CD4-positive, alpha-beta T cell (primary cell): ENCODE data around the gene MDM4. TPM values are rescaled to one million over a fixed set of nuclear protein-coding genes. Genes with fewer than 3 reads are reported as not detected.
A peak's percentile ranks its signal among the peaks of the same experiment; 100 is the strongest.

Experiments used
- ATAC-seq: fragments of 200-7000 bp; cut with Tn5 transposase; one replicate; pipeline ENCODE4 v1.10.0; 2022; ENCODE audit warnings: mild to moderate bottlenecking; ENCODE audit not compliant: poor library complexity
- CTCF ChIA-PET: fragments of 350-600 bp; sonication (Branson Sonifier 250); formaldehyde crosslinking; loops from one replicate; lab custom pipeline; 2021; ENCODE audit warnings: antibody characterized with exemption, inconsistent platforms; lab: Charles Lee
- POLR2A ChIA-PET: fragments of 350-600 bp; sonication (Branson Sonifier 250); formaldehyde crosslinking; loops from one replicate; lab custom pipeline; 2021; ENCODE audit warnings: antibody characterized with exemption, inconsistent platforms; lab: Charles Lee
- DNase-seq, 14 experiments: peaks; one replicate each; pipeline ENCODE4 v3.0.0-alpha.2; 2013 to 2020; ENCODE audit warnings: mixed read lengths in 2 of 14
- H3K27ac ChIP-seq, 2 donors: one replicate each; pipeline versions ENCODE4 v1.5.1 to v1.7.0; 2013; ENCODE audit warnings: low read length in 2 of 2, low read depth in 1 of 2, mild to moderate bottlenecking in 1 of 2
- H3K27me3 ChIP-seq, 2 experiments: 1 replicate in 1 of 2; 2 replicates in 1 of 2; pipeline versions ENCODE4 v1.6.1 to v1.7.0; 2013; ENCODE audit warnings: low read length in 2 of 2, control low read depth in 1 of 2, mild to moderate bottlenecking in 1 of 2, moderate library complexity in 1 of 2; ENCODE audit not compliant: insufficient read depth in 2 of 2, control insufficient read depth in 1 of 2
- H3K36me3 ChIP-seq: one replicate; pipeline ENCODE4 v1.6.1; 2013; ENCODE audit warnings: low read length, control low read depth; ENCODE audit not compliant: insufficient read depth
- H3K4me1 ChIP-seq: one replicate; pipeline ENCODE4 v1.6.1; 2013; ENCODE audit warnings: low read length, control low read depth; ENCODE audit not compliant: insufficient read depth
- H3K4me3 ChIP-seq: one replicate; pipeline ENCODE4 v1.5.1; 2013; ENCODE audit warnings: mild to moderate bottlenecking, low read length, moderate library complexity
- H3K9me3 ChIP-seq, 2 experiments: 1 replicate in 1 of 2; 2 replicates in 1 of 2; pipeline versions ENCODE4 v1.6.1 to v1.7.0; 2013; ENCODE audit warnings: low read length in 2 of 2, mild to moderate bottlenecking in 2 of 2, control low read depth in 1 of 2, moderate library complexity in 1 of 2; ENCODE audit not compliant: control insufficient read depth in 1 of 2, insufficient read depth in 1 of 2
- H3K27ac Mint-ChIP-seq: one replicate; pipeline ENCODE4 v1.8.0; 2020; ENCODE audit warnings: mixed read lengths
- H3K27me3 Mint-ChIP-seq: one replicate; pipeline ENCODE4 v1.8.0; 2021; ENCODE audit warnings: mixed read lengths
- H3K36me3 Mint-ChIP-seq: one replicate; pipeline ENCODE4 v1.8.0; 2021; ENCODE audit warnings: low read depth, mixed read lengths
- H3K4me1 Mint-ChIP-seq: one replicate; pipeline ENCODE4 v1.8.0; 2021; ENCODE audit warnings: low read depth, mixed read lengths
- H3K4me3 Mint-ChIP-seq: one replicate; pipeline ENCODE4 v1.8.0; 2020; ENCODE audit warnings: mild to moderate bottlenecking, mixed read lengths
- H3K9me3 Mint-ChIP-seq: one replicate; pipeline ENCODE4 v1.8.0; 2020; ENCODE audit warnings: mixed read lengths
- intact Hi-C, 2 experiments: fragments of 100-400 bp; cut with DNase I in 1 of 2; cut with micrococcal nuclease in 1 of 2; formaldehyde crosslinking; loops; one replicate each; pipeline versions ENCODE4 v1.15.1 to v1.9.0; 2023 to 2025; cut with DNase I, micrococcal nuclease
- total RNA-seq, 174 experiments: library from RNA in 2 of 174; stranded (reverse) in 2 of 174; gene quantifications; one replicate each; pipeline ENCODE4 v1.2.3 and lab custom pipeline; 2021 to 2026
- TF ChIP-seq, protein P1 (sequence below): fragments of 200-600 bp; IDR thresholded peaks from one replicate; pipeline ENCODE4 v1.8.0; 2022; ENCODE audit warnings: antibody characterized with exemption, mild to moderate bottlenecking

Gene MDM4
- total RNA-seq, 2 experiments from 2014 or later, result 260 to 266 TPM

DNA sequence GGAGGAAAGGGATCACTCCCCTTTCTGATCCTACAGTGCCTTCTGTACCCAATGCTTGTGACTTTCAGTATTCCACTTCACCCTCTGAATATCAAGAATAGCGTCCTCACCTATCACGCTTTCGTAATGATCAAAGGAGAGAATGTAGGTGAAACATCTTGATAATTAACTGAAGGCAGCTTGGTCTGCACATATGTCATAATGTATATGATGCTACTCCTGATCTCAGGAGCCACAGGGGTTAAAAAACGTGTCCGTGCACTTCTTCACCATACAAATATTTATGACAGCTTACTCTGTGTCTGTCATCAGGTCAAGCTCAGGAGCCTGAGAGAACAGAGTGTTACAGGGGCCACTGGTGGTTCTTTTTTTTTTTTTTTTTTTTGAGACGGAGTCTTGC lies 20.4 kb upstream of the MDM4 start:
- Mint-ChIP-seq H3K36me3 (peaks cover 5% of the 10 kb centered on the region), H3K9me3 (no peaks in the 10 kb centered on the region), H3K27ac (peak overlapping the region; percentile 88), H3K27me3 (no peaks in the 10 kb centered on the region), H3K4me3 (peak overlapping the region; percentile 91), H3K4me1 (peaks cover 52% of the 10 kb centered on the region)
- intact Hi-C loops, result loop anchor here in 1 of 2 experiments (2.0 kb wide), 1 partner anchor 49 kb away; no protein-coding TSS in a partner anchor
- H3K9me3 ChIP-seq, result no peaks in the 10 kb centered on the region
- TF ChIP-seq, protein P1, sequence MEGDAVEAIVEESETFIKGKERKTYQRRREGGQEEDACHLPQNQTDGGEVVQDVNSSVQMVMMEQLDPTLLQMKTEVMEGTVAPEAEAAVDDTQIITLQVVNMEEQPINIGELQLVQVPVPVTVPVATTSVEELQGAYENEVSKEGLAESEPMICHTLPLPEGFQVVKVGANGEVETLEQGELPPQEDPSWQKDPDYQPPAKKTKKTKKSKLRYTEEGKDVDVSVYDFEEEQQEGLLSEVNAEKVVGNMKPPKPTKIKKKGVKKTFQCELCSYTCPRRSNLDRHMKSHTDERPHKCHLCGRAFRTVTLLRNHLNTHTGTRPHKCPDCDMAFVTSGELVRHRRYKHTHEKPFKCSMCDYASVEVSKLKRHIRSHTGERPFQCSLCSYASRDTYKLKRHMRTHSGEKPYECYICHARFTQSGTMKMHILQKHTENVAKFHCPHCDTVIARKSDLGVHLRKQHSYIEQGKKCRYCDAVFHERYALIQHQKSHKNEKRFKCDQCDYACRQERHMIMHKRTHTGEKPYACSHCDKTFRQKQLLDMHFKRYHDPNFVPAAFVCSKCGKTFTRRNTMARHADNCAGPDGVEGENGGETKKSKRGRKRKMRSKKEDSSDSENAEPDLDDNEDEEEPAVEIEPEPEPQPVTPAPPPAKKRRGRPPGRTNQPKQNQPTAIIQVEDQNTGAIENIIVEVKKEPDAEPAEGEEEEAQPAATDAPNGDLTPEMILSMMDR, result no peak
- ChIA-PET CTCF (interaction anchor here (0.8 to 4.5 kb wide), 4 partner anchors 11 to 64 kb away, joined by 3 to 51 read pairs (median 4); no protein-coding TSS in a partner anchor), POLR2A (interaction anchor here (3.5 to 6.0 kb wide), 5 partner anchors 7 to 49 kb away, joined by 28 to 79 read pairs (median 33); partner anchors contain the start of gene MDM4)
- H3K4me1 ChIP-seq, result peaks cover 49% of the 10 kb centered on the region
- H3K27me3 ChIP-seq, result no peaks in the 10 kb centered on the region
- H3K27ac ChIP-seq, result peak overlapping the region in 1 of 2 donors; percentile 95
- DNase-seq (no peak), ATAC-seq (no peak)
- no peaks in the 10 kb centered on the region for H3K36me3 ChIP-seq
- peak overlapping the region; percentile 70 for H3K4me3 ChIP-seq

DNA sequence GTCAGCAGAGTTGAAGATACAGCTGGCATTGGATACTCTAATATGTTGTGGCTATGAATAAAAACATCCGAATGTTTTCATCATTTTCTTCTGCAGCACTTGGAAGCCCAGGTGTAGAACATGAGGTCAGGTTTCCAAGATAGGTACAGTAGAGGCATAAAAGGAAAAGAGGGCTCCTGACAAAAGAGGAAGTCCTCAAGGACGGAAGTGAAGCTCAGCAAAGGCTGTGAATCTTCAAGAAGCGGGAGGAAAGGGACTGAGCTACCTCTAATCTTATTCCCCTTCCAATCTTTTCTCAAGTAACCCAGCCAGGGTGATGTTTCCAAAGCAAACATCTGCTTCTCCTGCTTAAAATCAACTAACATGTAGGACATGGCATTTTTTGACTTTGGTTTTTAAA lies 17.2 kb upstream of the MDM4 start:
- Mint-ChIP-seq H3K9me3 (no peaks in the 10 kb centered on the region), H3K27ac (no peak overlapping the region), H3K4me1 (peaks cover 30% of the 10 kb centered on the region), H3K36me3 (peaks cover 3% of the 10 kb centered on the region), H3K4me3 (no peak overlapping the region), H3K27me3 (peaks cover 3% of the 10 kb centered on the region)
- CTCF ChIA-PET, result interaction anchor here (12.5 kb wide), 1 partner anchor 52 kb away, joined by 218 read pairs; no protein-coding TSS in a partner anchor
- H3K9me3 ChIP-seq, result no peaks in the 10 kb centered on the region
- no peaks in the 10 kb centered on the region for H3K36me3 ChIP-seq
- ATAC-seq (no peak), DNase-seq (no peak)
- POLR2A ChIA-PET, result interaction anchor here (1.0 kb wide), 1 partner anchor 8 kb away, joined by 3 read pairs; no protein-coding TSS in a partner anchor
- no peak overlapping the region for H3K27ac ChIP-seq
- no peaks in the 10 kb centered on the region for H3K27me3 ChIP-seq
- H3K4me3 ChIP-seq, result no peak overlapping the region
- peaks cover 21% of the 10 kb centered on the region for H3K4me1 ChIP-seq
- intact Hi-C loops, result no loop called here
- TF ChIP-seq, protein P1, result no peak

DNA sequence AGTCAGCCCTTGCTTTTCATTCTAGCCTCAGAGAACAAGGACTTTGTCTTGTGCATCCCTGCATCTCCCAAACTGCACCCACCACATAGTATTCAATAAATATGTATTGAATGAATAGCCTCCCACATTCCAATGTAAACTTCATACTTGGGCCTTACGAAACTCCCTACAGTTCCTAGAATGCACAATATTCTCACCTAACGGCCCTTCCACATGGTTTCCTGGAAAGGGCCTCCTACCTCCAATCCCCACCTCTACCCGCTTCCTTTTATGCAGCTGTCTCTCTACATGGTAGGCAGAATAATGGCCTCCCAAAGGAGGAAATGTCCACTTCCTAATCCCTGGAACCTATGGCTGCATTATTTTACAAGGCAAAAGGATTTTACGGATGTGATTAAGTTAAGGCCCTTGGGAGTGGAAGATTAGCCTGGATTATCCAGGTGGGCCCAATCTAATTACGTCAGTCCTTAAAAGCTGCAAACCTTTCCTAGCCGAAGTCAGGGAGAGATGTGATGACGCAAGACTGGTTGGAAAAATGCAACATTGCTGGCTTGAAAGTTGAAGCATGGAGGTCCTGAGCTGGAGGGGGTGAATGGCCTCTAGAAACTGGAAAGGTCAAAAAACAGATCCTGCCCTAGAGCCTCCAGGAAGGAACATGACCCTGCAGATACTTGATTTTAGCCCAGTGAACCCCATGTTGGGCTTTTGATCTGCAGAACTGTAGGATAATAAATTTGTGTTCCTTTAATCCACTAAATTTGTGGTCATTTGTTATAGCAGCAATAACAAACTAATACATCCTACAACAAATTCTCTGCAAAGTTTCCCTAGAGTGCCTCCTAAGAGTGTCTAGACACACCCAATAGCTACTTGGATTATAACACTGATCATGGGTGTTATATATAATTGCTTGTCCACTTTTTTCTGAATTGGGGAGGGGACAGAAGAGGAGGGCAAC lies 16.4 kb upstream of the MDM4 start:
- H3K4me1 Mint-ChIP-seq, result peaks cover 29% of the 10 kb centered on the region
- Histone ChIP-seq H3K27ac (no peak overlapping the region), H3K4me1 (peaks cover 18% of the 10 kb centered on the region), H3K36me3 (no peaks in the 10 kb centered on the region), H3K9me3 (no peaks in the 10 kb centered on the region), H3K27me3 (no peaks in the 10 kb centered on the region), H3K4me3 (no peak overlapping the region)
- H3K27me3 Mint-ChIP-seq, result peaks cover 3% of the 10 kb centered on the region
- no peaks in the 10 kb centered on the region for H3K9me3 Mint-ChIP-seq
- H3K4me3 Mint-ChIP-seq, result no peak overlapping the region
- peaks cover 3% of the 10 kb centered on the region for H3K36me3 Mint-ChIP-seq
- ATAC-seq (no peak), DNase-seq (no peak)
- ChIA-PET CTCF (interaction anchor here (2.0 to 12.5 kb wide), 2 partner anchors 53 to 68 kb away, joined by 12 to 218 read pairs; no protein-coding TSS in a partner anchor), POLR2A (interaction anchor here (0.6 to 1.2 kb wide), 4 partner anchors 8 to 54 kb away, joined by 3 read pairs; no protein-coding TSS in a partner anchor)
- intact Hi-C loops, result loop anchor here in 1 of 2 experiments (5.0 to 10.0 kb wide), 2 partner anchors 305 to 337 kb away; no protein-coding TSS in a partner anchor
- TF ChIP-seq, protein P1, result no peak
- H3K27ac Mint-ChIP-seq, result no peak overlapping the region
